ENCODE data around the gene DYNC1I1.

Gene DYNC1I1

DNA sequence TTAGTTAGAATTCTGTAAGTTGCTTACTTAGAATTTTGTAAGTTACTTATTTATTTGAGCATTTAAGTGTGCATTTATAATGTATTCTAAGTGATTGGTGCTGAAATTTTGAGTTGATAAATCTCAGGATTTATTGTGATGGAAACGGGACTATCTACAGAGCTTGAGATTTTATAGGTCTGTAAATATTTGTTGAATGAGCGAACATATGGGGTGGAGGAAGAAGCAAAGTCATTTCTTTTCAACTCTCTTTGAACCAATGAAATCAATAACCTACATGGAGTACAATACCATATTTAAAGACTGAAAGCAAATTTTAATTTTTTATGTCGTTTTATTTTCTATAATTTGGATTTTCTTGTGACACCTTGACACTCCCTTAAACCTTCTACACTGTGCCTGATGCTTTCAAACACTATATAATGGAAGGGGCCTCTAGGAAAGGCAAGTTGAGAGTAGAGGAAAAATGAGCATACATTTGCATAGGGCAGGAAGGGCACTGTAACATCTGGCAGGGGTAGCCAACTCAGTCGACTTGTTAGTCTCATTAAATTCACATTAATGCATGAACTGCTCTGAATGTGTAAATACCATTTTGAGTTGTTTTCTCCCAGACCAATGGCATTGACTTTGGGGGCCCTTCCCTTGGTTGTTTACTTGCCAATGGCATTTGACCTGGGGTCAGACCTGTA, 204.2 kb downstream of the DYNC1I1 start:
- no peak overlapping the region for H3K27ac ChIP-seq (ENCODE audit: low read length)
- H3K4me1 ChIP-seq (ENCODE audit: control insufficient read depth, low read depth, low read length) = no peaks in the 10 kb centered on the region
- no peak overlapping the region for H3K4me3 ChIP-seq (ENCODE audit: low read length)
- H3K9me3 ChIP-seq (ENCODE audit: control insufficient read depth, low read depth, low read length) = no peaks in the 10 kb centered on the region
- H3K27me3 ChIP-seq (ENCODE audit: control insufficient read depth, insufficient read depth, low read length) = no peaks in the 10 kb centered on the region
- H3K36me3 ChIP-seq (ENCODE audit: control insufficient read depth, low read depth, low read length) = no peaks in the 10 kb centered on the region
- no peak overlapping the region for H3K9ac ChIP-seq (ENCODE audit: low read length)

GRCh38 chr7:95977994-95978393, 205.6 kb downstream of the DYNC1I1 start:
- Histone ChIP-seq H3K4me1 (ENCODE audit: control insufficient read depth, low read depth, low read length) (no peaks in the 10 kb centered on the region), H3K27me3 (ENCODE audit: control insufficient read depth, insufficient read depth, low read length) (no peaks in the 10 kb centered on the region), H3K27ac (ENCODE audit: low read length) (no peak overlapping the region), H3K9ac (ENCODE audit: low read length) (no peak overlapping the region), H3K36me3 (ENCODE audit: control insufficient read depth, low read depth, low read length) (no peaks in the 10 kb centered on the region), H3K9me3 (ENCODE audit: control insufficient read depth, low read depth, low read length) (no peaks in the 10 kb centered on the region), H3K4me3 (ENCODE audit: low read length) (no peak overlapping the region)

- H3K4me1 ChIP-seq (ENCODE audit: control insufficient read depth, low read depth, low read length) = no peaks in the 10 kb centered on the region
- H3K27ac ChIP-seq (ENCODE audit: low read length) = no peak overlapping the region
- H3K9ac ChIP-seq (ENCODE audit: low read length) = no peak overlapping the region
- no peaks in the 10 kb centered on the region for H3K36me3 ChIP-seq (ENCODE audit: control insufficient read depth, low read depth, low read length)
- no peak overlapping the region for H3K4me3 ChIP-seq (ENCODE audit: low read length)
- H3K9me3 ChIP-seq (ENCODE audit: control insufficient read depth, low read depth, low read length) = no peaks in the 10 kb centered on the region
- H3K27me3 ChIP-seq (ENCODE audit: control insufficient read depth, insufficient read depth, low read length) = no peaks in the 10 kb centered on the region
Observed at GRCh38 chr7:95980167-95980566, 207.8 kb downstream of the DYNC1I1 start.

DNA sequence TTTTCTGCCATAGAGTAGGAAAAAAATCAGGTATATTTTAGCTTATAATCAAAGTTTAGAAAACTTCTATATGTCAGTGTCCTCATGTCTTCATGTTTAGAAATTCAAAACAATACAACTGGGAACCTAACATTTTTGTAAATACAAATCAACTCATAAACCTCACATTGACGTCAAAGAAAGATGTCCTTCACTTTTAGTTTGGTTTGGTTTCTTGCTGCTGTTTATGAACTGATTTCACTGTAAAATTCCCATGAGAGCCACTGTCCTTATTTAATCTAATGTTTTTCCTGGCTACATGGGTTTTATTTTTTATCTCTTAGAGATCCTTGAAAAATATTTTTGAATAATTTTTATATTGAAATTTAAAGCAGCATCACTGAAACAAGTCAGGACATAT, 208.4 kb downstream of the DYNC1I1 start:
- Histone ChIP-seq H3K4me3 (ENCODE audit: low read length) (no peak overlapping the region), H3K36me3 (ENCODE audit: control insufficient read depth, low read depth, low read length) (no peaks in the 10 kb centered on the region), H3K9ac (ENCODE audit: low read length) (no peak overlapping the region), H3K27ac (ENCODE audit: low read length) (no peak overlapping the region), H3K9me3 (ENCODE audit: control insufficient read depth, low read depth, low read length) (no peaks in the 10 kb centered on the region), H3K4me1 (ENCODE audit: control insufficient read depth, low read depth, low read length) (no peaks in the 10 kb centered on the region), H3K27me3 (ENCODE audit: control insufficient read depth, insufficient read depth, low read length) (no peaks in the 10 kb centered on the region)

DNA sequence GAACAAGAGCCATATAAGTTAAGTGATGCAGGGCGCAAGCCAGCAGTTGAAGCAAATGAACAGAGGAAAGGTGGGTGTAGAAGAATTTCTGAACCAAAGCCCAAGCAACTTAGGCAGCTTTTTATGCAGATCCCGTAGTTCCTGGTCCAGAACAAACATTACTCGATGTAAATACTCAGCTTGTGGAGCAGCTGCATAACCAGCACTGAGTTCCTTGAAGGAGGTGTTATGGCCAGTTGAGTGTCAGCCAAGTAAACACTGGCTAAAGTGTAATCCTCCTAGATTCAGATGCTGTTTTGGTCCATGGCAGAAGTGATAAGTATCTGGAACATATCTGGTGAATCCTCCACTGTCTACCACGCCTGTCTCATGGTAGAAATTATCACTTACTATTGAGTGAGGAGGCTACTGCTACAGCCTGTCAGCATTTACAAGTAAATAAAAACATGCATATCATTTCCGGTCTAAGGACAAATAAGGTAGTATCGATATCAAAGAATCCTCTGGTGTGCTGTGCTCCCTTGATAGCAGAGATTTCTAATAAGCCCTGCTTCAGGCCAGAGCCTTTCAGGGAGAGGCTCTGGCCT, 213.9 kb downstream of the DYNC1I1 start:
- Histone ChIP-seq H3K27ac (ENCODE audit: low read length) (no peak overlapping the region), H3K9me3 (ENCODE audit: control insufficient read depth, low read depth, low read length) (no peaks in the 10 kb centered on the region), H3K4me1 (ENCODE audit: control insufficient read depth, low read depth, low read length) (no peaks in the 10 kb centered on the region), H3K36me3 (ENCODE audit: control insufficient read depth, low read depth, low read length) (no peaks in the 10 kb centered on the region), H3K27me3 (ENCODE audit: control insufficient read depth, insufficient read depth, low read length) (no peaks in the 10 kb centered on the region), H3K4me3 (ENCODE audit: low read length) (no peak overlapping the region), H3K9ac (ENCODE audit: low read length) (no peak overlapping the region)

DNA sequence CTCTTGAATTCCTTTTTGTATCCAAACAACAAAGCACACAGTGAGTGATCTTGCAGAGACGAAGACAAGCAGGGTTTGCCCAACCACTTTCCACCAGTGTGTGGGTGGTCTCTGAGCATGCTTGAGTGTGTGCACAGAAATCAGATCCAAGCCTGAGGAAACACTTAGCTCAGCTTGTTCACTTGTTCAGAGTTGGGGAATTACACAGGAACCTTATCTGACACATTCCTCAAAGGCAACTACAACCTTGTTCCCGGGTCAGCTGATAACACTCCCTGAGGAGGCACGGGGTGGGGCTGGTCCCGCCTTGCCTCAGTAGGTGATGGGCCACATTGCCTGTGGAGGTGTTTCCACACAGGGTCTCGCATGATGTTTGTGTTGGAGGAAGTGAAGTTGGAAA, 216.9 kb downstream of the DYNC1I1 start:
- no peaks in the 10 kb centered on the region for H3K27me3 ChIP-seq (ENCODE audit: control insufficient read depth, insufficient read depth, low read length)
- H3K4me3 ChIP-seq (ENCODE audit: low read length) = no peak overlapping the region
- H3K36me3 ChIP-seq (ENCODE audit: control insufficient read depth, low read depth, low read length) = no peaks in the 10 kb centered on the region
- no peak overlapping the region for H3K9ac ChIP-seq (ENCODE audit: low read length)
- no peaks in the 10 kb centered on the region for H3K9me3 ChIP-seq (ENCODE audit: control insufficient read depth, low read depth, low read length)
- H3K4me1 ChIP-seq (ENCODE audit: control insufficient read depth, low read depth, low read length) = no peaks in the 10 kb centered on the region
- no peak overlapping the region for H3K27ac ChIP-seq (ENCODE audit: low read length)

DNA sequence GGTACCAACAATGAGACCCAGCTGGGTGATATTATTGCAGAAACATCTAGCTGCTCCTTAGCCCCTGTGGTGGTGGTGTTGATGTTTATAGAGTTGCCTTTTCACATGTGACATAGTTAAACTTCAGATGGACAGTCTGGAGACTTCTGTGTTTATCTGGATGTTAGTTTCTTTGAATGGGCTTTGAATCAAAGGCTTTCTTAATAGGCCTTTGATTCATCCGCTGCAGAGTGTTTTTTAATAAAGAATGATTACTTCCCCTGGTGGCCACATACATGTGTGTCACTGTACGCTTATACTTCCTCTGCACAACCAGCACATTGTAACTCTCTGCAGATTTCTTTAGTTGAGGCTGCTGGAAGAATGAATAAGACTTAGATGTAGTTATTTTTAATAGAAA, 221.0 kb downstream of the DYNC1I1 start:
- H3K27ac ChIP-seq (ENCODE audit: low read length) = no peak overlapping the region
- H3K9me3 ChIP-seq (ENCODE audit: control insufficient read depth, low read depth, low read length) = no peaks in the 10 kb centered on the region
- no peak overlapping the region for H3K4me3 ChIP-seq (ENCODE audit: low read length)
- H3K27me3 ChIP-seq (ENCODE audit: control insufficient read depth, insufficient read depth, low read length) = no peaks in the 10 kb centered on the region
- H3K36me3 ChIP-seq (ENCODE audit: control insufficient read depth, low read depth, low read length) = no peaks in the 10 kb centered on the region
- no peak overlapping the region for H3K9ac ChIP-seq (ENCODE audit: low read length)
- no peaks in the 10 kb centered on the region for H3K4me1 ChIP-seq (ENCODE audit: control insufficient read depth, low read depth, low read length)

- Histone ChIP-seq H3K4me3 (ENCODE audit: low read length) (no peak overlapping the region), H3K27ac (ENCODE audit: low read length) (no peak overlapping the region), H3K9me3 (ENCODE audit: control insufficient read depth, low read depth, low read length) (no peaks in the 10 kb centered on the region), H3K27me3 (ENCODE audit: control insufficient read depth, insufficient read depth, low read length) (no peaks in the 10 kb centered on the region), H3K36me3 (ENCODE audit: control insufficient read depth, low read depth, low read length) (no peaks in the 10 kb centered on the region), H3K9ac (ENCODE audit: low read length) (no peak overlapping the region), H3K4me1 (ENCODE audit: control insufficient read depth, low read depth, low read length) (no peaks in the 10 kb centered on the region)
Observed at GRCh38 chr7:95996174-95996573, 223.8 kb downstream of the DYNC1I1 start.

- no peak overlapping the region for H3K4me3 ChIP-seq (ENCODE audit: low read length)
- no peaks in the 10 kb centered on the region for H3K27me3 ChIP-seq (ENCODE audit: control insufficient read depth, insufficient read depth, low read length)
- H3K36me3 ChIP-seq (ENCODE audit: control insufficient read depth, low read depth, low read length) = no peaks in the 10 kb centered on the region
- H3K9ac ChIP-seq (ENCODE audit: low read length) = no peak overlapping the region
- H3K9me3 ChIP-seq (ENCODE audit: control insufficient read depth, low read depth, low read length) = no peaks in the 10 kb centered on the region
- no peak overlapping the region for H3K27ac ChIP-seq (ENCODE audit: low read length)
- H3K4me1 ChIP-seq (ENCODE audit: control insufficient read depth, low read depth, low read length) = no peaks in the 10 kb centered on the region
Observed at GRCh38 chr7:95996886-95997285, 224.5 kb downstream of the DYNC1I1 start.

DNA sequence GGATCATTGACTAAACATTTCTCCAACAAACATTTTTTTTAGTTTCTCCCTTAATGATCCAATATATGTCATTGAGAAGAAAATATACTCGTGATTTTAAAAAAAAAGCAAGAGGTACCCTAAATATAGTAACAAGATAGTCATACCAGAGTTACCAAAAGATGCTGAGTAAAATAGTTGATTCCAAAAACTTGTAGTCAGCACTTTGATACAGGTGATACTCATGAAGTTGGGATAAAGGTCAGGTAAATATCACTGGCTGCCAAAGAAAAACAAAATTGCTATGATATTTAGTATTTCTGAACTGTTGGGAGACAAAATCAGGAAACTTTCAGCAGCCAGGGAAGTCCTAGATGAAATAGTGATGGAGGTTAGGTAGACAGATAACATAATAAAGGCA, 225.3 kb downstream of the DYNC1I1 start:
- H3K9ac ChIP-seq (ENCODE audit: low read length) = no peak overlapping the region
- no peaks in the 10 kb centered on the region for H3K36me3 ChIP-seq (ENCODE audit: control insufficient read depth, low read depth, low read length)
- no peaks in the 10 kb centered on the region for H3K9me3 ChIP-seq (ENCODE audit: control insufficient read depth, low read depth, low read length)
- H3K27ac ChIP-seq (ENCODE audit: low read length) = no peak overlapping the region
- no peak overlapping the region for H3K4me3 ChIP-seq (ENCODE audit: low read length)
- H3K27me3 ChIP-seq (ENCODE audit: control insufficient read depth, insufficient read depth, low read length) = no peaks in the 10 kb centered on the region
- H3K4me1 ChIP-seq (ENCODE audit: control insufficient read depth, low read depth, low read length) = no peaks in the 10 kb centered on the region

DNA sequence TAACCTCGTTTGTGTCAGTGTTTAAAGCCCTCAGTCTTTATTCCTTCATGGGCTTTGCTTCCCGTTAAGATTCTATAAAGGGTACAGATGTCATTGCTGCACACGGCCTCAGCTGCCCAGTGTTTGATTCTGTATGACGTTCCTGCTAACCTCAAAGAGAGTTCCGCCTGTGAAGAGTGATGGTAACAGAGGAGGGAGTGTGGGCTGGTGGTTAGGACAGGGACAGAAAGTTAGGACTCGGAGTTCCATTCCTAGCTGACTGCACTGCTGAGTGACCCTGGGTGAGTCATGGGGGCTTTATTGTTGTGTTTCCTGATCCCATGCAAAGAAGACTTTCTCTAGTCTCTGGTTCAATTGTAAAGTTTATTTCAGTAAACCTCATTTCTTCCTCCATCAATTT, 227.1 kb downstream of the DYNC1I1 start:
- Histone ChIP-seq H3K27ac (ENCODE audit: low read length) (no peak overlapping the region), H3K4me3 (ENCODE audit: low read length) (no peak overlapping the region), H3K9ac (ENCODE audit: low read length) (no peak overlapping the region), H3K27me3 (ENCODE audit: control insufficient read depth, insufficient read depth, low read length) (no peaks in the 10 kb centered on the region), H3K4me1 (ENCODE audit: control insufficient read depth, low read depth, low read length) (no peaks in the 10 kb centered on the region), H3K36me3 (ENCODE audit: control insufficient read depth, low read depth, low read length) (no peaks in the 10 kb centered on the region), H3K9me3 (ENCODE audit: control insufficient read depth, low read depth, low read length) (no peaks in the 10 kb centered on the region)

- H3K9me3 ChIP-seq (ENCODE audit: control insufficient read depth, low read depth, low read length) = no peaks in the 10 kb centered on the region
- peaks cover 2% of the 10 kb centered on the region for H3K4me1 ChIP-seq (ENCODE audit: control insufficient read depth, low read depth, low read length)
- no peak overlapping the region for H3K4me3 ChIP-seq (ENCODE audit: low read length)
- H3K36me3 ChIP-seq (ENCODE audit: control insufficient read depth, low read depth, low read length) = no peaks in the 10 kb centered on the region
- no peaks in the 10 kb centered on the region for H3K27me3 ChIP-seq (ENCODE audit: control insufficient read depth, insufficient read depth, low read length)
- H3K9ac ChIP-seq (ENCODE audit: low read length) = no peak overlapping the region
- H3K27ac ChIP-seq (ENCODE audit: low read length) = no peak overlapping the region
Observed at GRCh38 chr7:96004578-96004977, 232.2 kb downstream of the DYNC1I1 start.
